ENCODE measurements around the gene FAM170B. TPM values are rescaled to one million over a fixed set of nuclear protein-coding genes. Genes with fewer than 3 reads are reported as not detected.

FAM170B gene
- total and polyA plus RNA-seq, 2 donors (not counting 3 experiments of a cell fraction or from before 2014, with no cell fraction given), result not detected

DNA sequence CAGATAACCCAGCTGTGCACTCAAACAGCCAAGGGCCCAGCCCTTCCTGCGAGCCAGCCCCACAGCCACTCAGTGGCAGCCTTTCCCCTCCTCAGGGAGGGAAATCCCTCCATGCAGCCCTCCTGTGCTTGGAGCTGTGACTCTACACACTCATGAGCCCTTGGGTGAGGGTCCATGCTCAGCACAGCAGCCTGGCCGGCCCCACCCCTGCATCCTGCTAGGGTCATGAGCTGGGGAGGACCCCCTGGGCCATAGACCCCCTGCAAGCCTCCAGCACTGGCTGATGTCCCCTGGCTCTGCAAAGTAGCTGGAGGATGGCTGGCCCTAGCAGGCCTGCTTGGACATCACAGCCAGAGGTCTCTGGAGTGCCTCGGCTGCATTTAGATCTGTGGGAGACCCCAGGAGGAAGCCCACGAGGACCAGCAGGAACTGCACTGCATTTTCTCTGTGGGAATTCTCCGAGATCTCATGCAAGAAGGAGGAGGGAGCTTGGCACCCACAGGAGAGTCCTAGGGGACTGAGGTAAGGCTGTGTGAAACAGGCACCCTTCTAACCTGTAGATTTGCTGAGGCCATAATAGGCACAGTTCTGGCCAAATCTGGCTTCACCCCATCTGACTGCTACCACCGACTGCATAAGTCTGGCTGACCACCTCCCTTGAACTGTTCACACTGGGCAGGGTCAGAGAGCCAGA is 37.0 kb upstream of the FAM170B start:
- H4K20me1 ChIP-seq (replicated peaks; ENCODE audit: control insufficient read depth, extremely low read depth, insufficient read depth, low read length), result no peaks in the 10 kb centered on the region
- dilution Hi-C loops (cut with MboI; ENCODE audit: extremely low pct_ligation_motif_present, low sequenced_read_pairs) (no loop called here), intact Hi-C loops (cut with micrococcal nuclease) (no loop called here)

More for the DNA sequence above, 37.0 kb upstream of the FAM170B start:
- Histone ChIP-seq H2AFZ (ENCODE audit: low read depth, low read length) (no peak overlapping the region), H3K36me3 (ENCODE audit: control insufficient read depth in 2 of 2, extremely low read depth in 1 of 2, insufficient read depth in 2 of 2, low read length in 2 of 2) (no peaks in the 10 kb centered on the region), H3K9ac (replicated peaks; ENCODE audit: extremely low read depth, insufficient read depth, low read length) (no peak overlapping the region), H3K4me2 (ENCODE audit: insufficient read depth, low read length) (no peak overlapping the region), H3K4me3 (replicated peaks in 1 of 3; ENCODE audit: insufficient read depth in 1 of 3, low read depth in 1 of 3, low read length in 3 of 3) (no peak overlapping the region), H3K4me1 (ENCODE audit: control insufficient read depth, extremely low read depth, insufficient read depth, low read length) (no peaks in the 10 kb centered on the region), H3K27ac (ENCODE audit: insufficient read depth, low read depth, low read length) (no peak overlapping the region), H3K27me3 (ENCODE audit: control insufficient read depth in 2 of 2, insufficient read depth in 2 of 2, low read length in 2 of 2) (peaks cover 0 to 4% of the 10 kb centered on the region in 2 experiments), H3K9me1 (replicated peaks; ENCODE audit: control insufficient read depth, extremely low read depth, insufficient read depth, low read length) (no peaks in the 10 kb centered on the region), H3K79me2 (ENCODE audit: control insufficient read depth, insufficient read depth, low read length) (no peaks in the 10 kb centered on the region), H3K9me3 (replicated peaks; ENCODE audit: control insufficient read depth, insufficient read depth, low read length) (no peaks in the 10 kb centered on the region)
- BruUV-seq (replicated peaks), result no TSS peak
- TF ChIP-seq GATA2 (IDR thresholded peaks at IDR 0.05; ENCODE audit: insufficient read depth, insufficient read length, low read depth, low read length) (no peak), FOS (IDR thresholded peaks at IDR 0.05; ENCODE audit: borderline replicate concordance, insufficient read depth, low read length) (no peak), POLR2AphosphoS5 (IDR thresholded peaks at IDR 0.05; ENCODE audit: insufficient read depth, low read depth, low read length) (no peak), CTCF (IDR thresholded peaks at IDR 0.05; ENCODE audit: extremely low read depth in 1 of 2, insufficient read depth in 1 of 2, low read depth in 1 of 2, low read length in 2 of 2) (no peak), EZH2 (IDR thresholded peaks at IDR 0.05; ENCODE audit: borderline replicate concordance, low read depth, low read length, severe bottlenecking) (no peak), JUN (IDR thresholded peaks at IDR 0.05; ENCODE audit: borderline replicate concordance, insufficient read depth, insufficient read length, low read depth) (no peak), MYC (IDR thresholded peaks at IDR 0.05; ENCODE audit: low read depth, low read length) (no peak), POLR2A (IDR thresholded peaks at IDR 0.05; ENCODE audit: low read depth, low read length) (no peak)
- TF ChIP-seq, protein P1, sequence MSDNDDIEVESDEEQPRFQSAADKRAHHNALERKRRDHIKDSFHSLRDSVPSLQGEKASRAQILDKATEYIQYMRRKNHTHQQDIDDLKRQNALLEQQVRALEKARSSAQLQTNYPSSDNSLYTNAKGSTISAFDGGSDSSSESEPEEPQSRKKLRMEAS (IDR thresholded peaks at IDR 0.05; ENCODE audit: insufficient read depth, insufficient read length), result no peak
- DNase-seq (ENCODE audit: low read depth, low spot score) (no peak), FAIRE-seq (no peak)
- CTCF ChIA-PET, result interaction anchor here (1.2 kb wide), 1 partner anchor 9 kb away, joined by 3 read pairs; no protein-coding TSS in a partner anchor
- POLR2A ChIA-PET, result no interaction called here

Measured in endothelial cell of umbilical vein (primary cell).